Nephron progenitor cell (in vitro differentiated cells): ENCODE data around the gene MFNG.

Experiments
- DNase-seq: peaks from one replicate; pipeline ENCODE4 v3.0.0; 2021
- H3K27ac Mint-ChIP-seq: 2 replicates; pipeline ENCODE4 v1.8.0; 2021; ENCODE audit warnings: mild to moderate bottlenecking, moderate library complexity, mixed read lengths
- H3K27me3 Mint-ChIP-seq: 2 replicates; pipeline ENCODE4 v1.8.0; 2021; ENCODE audit warnings: mild to moderate bottlenecking, low read depth, mixed read lengths; ENCODE audit not compliant: poor library complexity
- H3K36me3 Mint-ChIP-seq: 2 replicates; pipeline ENCODE4 v1.8.0; 2021; ENCODE audit warnings: low read depth, mixed read lengths
- H3K4me1 Mint-ChIP-seq: 2 replicates; pipeline ENCODE4 v1.8.0; 2021; ENCODE audit warnings: mixed read lengths
- H3K4me3 Mint-ChIP-seq: 2 replicates; pipeline ENCODE4 v1.8.0; 2021; ENCODE audit warnings: mild to moderate bottlenecking, moderate library complexity, mixed read lengths
- H3K9me3 Mint-ChIP-seq: 2 replicates; pipeline ENCODE4 v1.8.0; 2021; ENCODE audit warnings: mild to moderate bottlenecking, moderate library complexity, mixed read lengths
- TF ChIP-seq, protein P1 (sequence below): fragments of 200-600 bp; sonication (generic); IDR thresholded peaks from 2 replicates; pipeline ENCODE4 v1.5.0; 2021; ENCODE audit warnings: antibody characterized with exemption

Gene MFNG

DNA sequence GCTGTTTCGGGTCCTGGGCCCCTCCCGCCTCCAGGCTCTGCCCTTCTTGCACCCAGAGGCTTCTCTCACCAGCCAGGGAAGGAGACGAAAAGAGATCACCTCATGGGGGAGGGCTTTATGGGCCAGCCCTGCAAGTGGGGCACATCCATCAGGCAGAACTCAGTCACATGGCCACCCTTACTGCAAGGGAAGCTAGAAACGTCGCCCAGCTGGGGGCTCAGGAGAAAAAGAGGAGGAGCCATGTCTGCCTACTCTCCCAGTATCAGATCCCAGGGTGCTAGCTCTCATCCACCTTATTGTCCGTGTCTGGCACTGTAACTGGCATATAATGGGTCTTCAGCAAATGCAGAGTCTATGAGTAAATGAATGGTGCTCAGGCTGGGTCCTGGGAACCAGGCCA, 24.2 kb downstream of the MFNG start:
- Mint-ChIP-seq H3K9me3 (no peaks in the 10 kb centered on the region), H3K27ac (no peak overlapping the region), H3K4me1 (peaks cover 4% of the 10 kb centered on the region), H3K4me3 (no peak overlapping the region), H3K36me3 (no peaks in the 10 kb centered on the region), H3K27me3 (peaks cover 54% of the 10 kb centered on the region)
- TF ChIP-seq, protein P1, sequence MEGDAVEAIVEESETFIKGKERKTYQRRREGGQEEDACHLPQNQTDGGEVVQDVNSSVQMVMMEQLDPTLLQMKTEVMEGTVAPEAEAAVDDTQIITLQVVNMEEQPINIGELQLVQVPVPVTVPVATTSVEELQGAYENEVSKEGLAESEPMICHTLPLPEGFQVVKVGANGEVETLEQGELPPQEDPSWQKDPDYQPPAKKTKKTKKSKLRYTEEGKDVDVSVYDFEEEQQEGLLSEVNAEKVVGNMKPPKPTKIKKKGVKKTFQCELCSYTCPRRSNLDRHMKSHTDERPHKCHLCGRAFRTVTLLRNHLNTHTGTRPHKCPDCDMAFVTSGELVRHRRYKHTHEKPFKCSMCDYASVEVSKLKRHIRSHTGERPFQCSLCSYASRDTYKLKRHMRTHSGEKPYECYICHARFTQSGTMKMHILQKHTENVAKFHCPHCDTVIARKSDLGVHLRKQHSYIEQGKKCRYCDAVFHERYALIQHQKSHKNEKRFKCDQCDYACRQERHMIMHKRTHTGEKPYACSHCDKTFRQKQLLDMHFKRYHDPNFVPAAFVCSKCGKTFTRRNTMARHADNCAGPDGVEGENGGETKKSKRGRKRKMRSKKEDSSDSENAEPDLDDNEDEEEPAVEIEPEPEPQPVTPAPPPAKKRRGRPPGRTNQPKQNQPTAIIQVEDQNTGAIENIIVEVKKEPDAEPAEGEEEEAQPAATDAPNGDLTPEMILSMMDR, result no peak
- DNase-seq, result no peak

DNA sequence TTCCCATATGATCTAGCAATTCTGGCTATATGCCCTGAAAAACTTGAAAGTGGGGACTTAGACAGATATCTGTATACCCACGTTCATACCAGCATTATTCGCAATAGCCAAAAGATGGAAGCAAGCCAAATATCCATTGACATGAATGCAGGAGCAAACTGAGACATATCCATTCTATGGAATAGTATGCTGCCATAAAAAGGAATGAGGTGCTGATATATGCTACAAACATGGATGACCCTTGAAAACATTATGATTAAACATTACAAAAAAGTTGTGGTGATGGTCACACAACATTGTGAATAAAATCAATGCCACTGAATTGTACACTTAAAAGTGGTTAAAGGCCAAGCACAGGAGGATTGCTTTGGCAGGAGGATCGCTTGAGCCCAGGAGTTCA, 25.5 kb downstream of the MFNG start:
- H3K27me3 Mint-ChIP-seq, result peaks cover 52% of the 10 kb centered on the region
- TF ChIP-seq, protein P1, result no peak
- H3K9me3 Mint-ChIP-seq, result no peaks in the 10 kb centered on the region
- H3K36me3 Mint-ChIP-seq, result no peaks in the 10 kb centered on the region
- H3K4me3 Mint-ChIP-seq, result no peak overlapping the region
- no peak for DNase-seq
- H3K27ac Mint-ChIP-seq, result no peak overlapping the region
- H3K4me1 Mint-ChIP-seq, result peaks cover 15% of the 10 kb centered on the region

DNA sequence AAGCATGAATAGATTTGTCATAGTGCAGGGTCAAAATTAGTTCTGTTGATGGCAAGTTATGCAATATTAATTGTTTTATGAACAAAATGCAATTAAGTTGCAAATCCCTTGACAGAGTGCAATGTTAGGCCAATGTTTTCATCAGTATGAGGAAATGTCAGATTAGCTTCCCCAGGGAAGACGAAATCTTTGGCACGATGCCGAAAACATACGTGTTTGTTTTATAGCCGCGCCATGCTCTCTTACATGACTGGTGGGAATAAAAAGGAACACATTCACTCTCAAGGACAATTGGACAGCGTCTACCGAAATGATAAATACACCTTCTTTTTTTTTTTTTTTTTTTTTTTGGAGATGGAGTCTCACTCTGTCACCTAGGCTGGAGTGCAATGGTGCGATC, 27.0 kb downstream of the MFNG start:
- Mint-ChIP-seq H3K36me3 (no peaks in the 10 kb centered on the region), H3K27me3 (peaks cover 54% of the 10 kb centered on the region), H3K4me3 (no peak overlapping the region), H3K9me3 (no peaks in the 10 kb centered on the region), H3K4me1 (peaks cover 27% of the 10 kb centered on the region), H3K27ac (no peak overlapping the region)
- TF ChIP-seq, protein P1, result no peak
- no peak for DNase-seq

DNA sequence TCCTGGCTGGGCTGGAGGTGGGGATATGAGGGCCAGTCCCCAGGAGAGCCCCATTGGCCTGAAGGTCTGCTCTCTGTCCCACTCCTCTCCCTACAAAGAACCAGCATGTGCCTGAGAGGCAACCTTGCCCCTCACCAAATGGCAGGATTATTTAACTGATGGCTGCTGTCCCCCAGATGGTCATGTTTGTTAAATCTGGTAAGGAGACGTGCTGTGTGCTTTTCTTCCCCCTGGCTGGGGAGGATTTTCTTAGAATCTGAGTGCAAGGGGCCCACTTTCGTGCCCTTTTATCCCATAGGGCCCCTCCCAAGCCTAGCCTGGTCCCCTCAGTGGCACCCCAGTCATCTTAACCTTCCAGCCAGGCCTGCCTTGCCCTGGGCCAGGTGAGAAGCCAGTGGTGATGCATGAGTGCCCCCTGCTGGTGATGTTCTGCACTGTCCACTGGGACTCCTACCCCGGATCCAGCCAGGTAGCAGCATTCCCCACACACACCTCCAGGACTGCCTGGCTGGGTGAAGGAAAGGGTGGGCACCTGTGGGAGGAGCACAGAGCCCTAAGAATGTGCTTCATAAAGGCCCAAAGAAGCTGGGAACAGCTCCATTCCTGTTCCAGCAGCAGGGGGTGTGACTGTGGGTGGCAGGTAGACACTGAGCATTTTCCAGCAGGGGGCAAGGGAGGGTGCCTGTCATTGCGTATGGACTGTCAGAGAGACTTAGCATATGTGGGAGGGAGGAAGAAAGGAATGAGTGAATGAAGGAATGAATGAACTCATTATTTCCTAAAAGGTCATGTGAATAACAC, 28.9 kb downstream of the MFNG start:
- Mint-ChIP-seq H3K36me3 (no peaks in the 10 kb centered on the region), H3K27me3 (peaks cover 50% of the 10 kb centered on the region), H3K27ac (no peak overlapping the region), H3K4me3 (no peak overlapping the region), H3K9me3 (no peaks in the 10 kb centered on the region), H3K4me1 (peaks cover 27% of the 10 kb centered on the region)
- peak; percentile 90 for DNase-seq
- TF ChIP-seq, protein P1, result peak; percentile 93

DNA sequence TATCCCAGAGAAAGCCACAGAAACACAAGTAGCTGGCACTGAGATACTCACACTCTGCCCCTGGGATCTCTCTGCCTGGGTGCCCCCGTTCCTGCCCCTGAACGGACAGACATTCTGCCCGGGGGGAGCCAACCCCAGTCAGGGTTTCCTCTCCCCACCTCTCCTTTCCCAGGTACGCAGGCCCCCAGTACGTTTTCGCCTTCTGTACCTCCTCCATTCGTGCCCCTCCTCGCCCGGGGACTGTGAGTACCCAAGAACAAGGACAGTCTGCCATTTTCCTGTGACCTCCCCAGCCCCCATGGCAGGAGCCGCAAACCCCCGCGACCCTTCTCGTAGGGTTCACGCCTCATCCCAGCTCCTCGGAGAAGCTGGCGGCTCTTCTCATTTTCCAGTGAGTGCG, 29.8 kb downstream of the MFNG start:
- H3K27ac Mint-ChIP-seq, result no peak overlapping the region

More for the DNA sequence above, 29.8 kb downstream of the MFNG start:
- Mint-ChIP-seq H3K27me3 (peaks cover 58% of the 10 kb centered on the region), H3K9me3 (peaks cover 3% of the 10 kb centered on the region), H3K4me1 (peaks cover 27% of the 10 kb centered on the region), H3K36me3 (no peaks in the 10 kb centered on the region), H3K4me3 (no peak overlapping the region)
- no peak for DNase-seq
- TF ChIP-seq, protein P1, result no peak
